Mucosa of stomach (tissue), 1 donor: ENCODE data around the gene SWSAP1.

Source experiments
- H3K27me3 ChIP-seq: one replicate; pipeline ENCODE4 v1.7.0; 2013; ENCODE audit warnings: mild to moderate bottlenecking, low read length; ENCODE audit not compliant: control insufficient read depth, insufficient read depth
- H3K36me3 ChIP-seq: one replicate; pipeline ENCODE4 v1.7.0; 2013; ENCODE audit warnings: low read length; ENCODE audit not compliant: control insufficient read depth, insufficient read depth
- H3K4me1 ChIP-seq: one replicate; pipeline ENCODE4 v1.7.0; 2013; ENCODE audit warnings: mild to moderate bottlenecking, low read length; ENCODE audit not compliant: control insufficient read depth, insufficient read depth
- H3K4me3 ChIP-seq: one replicate; pipeline ENCODE4 v1.7.0; 2013; ENCODE audit warnings: low read length
- H3K9ac ChIP-seq: one replicate; pipeline ENCODE4 v1.7.0; 2013; ENCODE audit warnings: mild to moderate bottlenecking, low read length, moderate library complexity
- H3K9me3 ChIP-seq: one replicate; pipeline ENCODE4 v1.7.0; 2013; ENCODE audit warnings: mild to moderate bottlenecking, low read length, moderate library complexity; ENCODE audit not compliant: control insufficient read depth
- donor health status: Pancreatic carcinoma.

Gene SWSAP1

GRCh38 chr19:11356676-11357550 is 17.6 kb upstream of the SWSAP1 start:
- H3K36me3 ChIP-seq = no peaks in the 10 kb centered on the region
- H3K27me3 ChIP-seq = no peaks in the 10 kb centered on the region
- H3K4me3 ChIP-seq = no peak overlapping the region
- no peak overlapping the region for H3K9ac ChIP-seq
- no peaks in the 10 kb centered on the region for H3K9me3 ChIP-seq
- peaks cover 12% of the 10 kb centered on the region for H3K4me1 ChIP-seq

GRCh38 chr19:11359421-11359820 is 15.0 kb upstream of the SWSAP1 start:
- no peaks in the 10 kb centered on the region for H3K27me3 ChIP-seq
- H3K4me1 ChIP-seq = peaks cover 13% of the 10 kb centered on the region
- no peak overlapping the region for H3K4me3 ChIP-seq
- H3K36me3 ChIP-seq = no peaks in the 10 kb centered on the region
- no peaks in the 10 kb centered on the region for H3K9me3 ChIP-seq
- H3K9ac ChIP-seq = no peak overlapping the region

GRCh38 chr19:11361037-11361770 is 13.3 kb upstream of the SWSAP1 start:
- Histone ChIP-seq H3K4me3 (no peak overlapping the region), H3K36me3 (no peaks in the 10 kb centered on the region), H3K27me3 (no peaks in the 10 kb centered on the region), H3K4me1 (peaks cover 7% of the 10 kb centered on the region), H3K9ac (no peak overlapping the region), H3K9me3 (no peaks in the 10 kb centered on the region)

- H3K36me3 ChIP-seq = no peaks in the 10 kb centered on the region
- no peak overlapping the region for H3K4me3 ChIP-seq
- H3K27me3 ChIP-seq = no peaks in the 10 kb centered on the region
Observed at GRCh38 chr19:11361771-11362731, 12.4 kb upstream of the SWSAP1 start.

GRCh38 chr19:11363881-11364280 is 10.6 kb upstream of the SWSAP1 start:
- Histone ChIP-seq H3K9me3 (no peaks in the 10 kb centered on the region), H3K4me1 (peaks cover 5% of the 10 kb centered on the region), H3K27me3 (no peaks in the 10 kb centered on the region), H3K9ac (no peak overlapping the region), H3K36me3 (no peaks in the 10 kb centered on the region), H3K4me3 (no peak overlapping the region)

More at GRCh38 chr19:11361771-11362731, 12.4 kb upstream of the SWSAP1 start:
- Histone ChIP-seq H3K4me1 (peaks cover 5% of the 10 kb centered on the region), H3K9me3 (no peaks in the 10 kb centered on the region), H3K9ac (no peak overlapping the region)

- Histone ChIP-seq H3K4me3 (no peak overlapping the region), H3K4me1 (peaks cover 5% of the 10 kb centered on the region), H3K9ac (no peak overlapping the region), H3K36me3 (no peaks in the 10 kb centered on the region), H3K27me3 (no peaks in the 10 kb centered on the region), H3K9me3 (no peaks in the 10 kb centered on the region)
Observed at GRCh38 chr19:11364296-11364904, 10.1 kb upstream of the SWSAP1 start.

GRCh38 chr19:11364935-11365334 is 9.5 kb upstream of the SWSAP1 start:
- H3K36me3 ChIP-seq = no peaks in the 10 kb centered on the region
- no peak overlapping the region for H3K9ac ChIP-seq
- H3K4me3 ChIP-seq = no peak overlapping the region
- H3K27me3 ChIP-seq = no peaks in the 10 kb centered on the region
- peaks cover 5% of the 10 kb centered on the region for H3K4me1 ChIP-seq
- no peaks in the 10 kb centered on the region for H3K9me3 ChIP-seq

- no peaks in the 10 kb centered on the region for H3K27me3 ChIP-seq
- no peak overlapping the region for H3K4me3 ChIP-seq
- H3K9ac ChIP-seq = no peak overlapping the region
- peaks cover 5% of the 10 kb centered on the region for H3K4me1 ChIP-seq
- H3K9me3 ChIP-seq = no peaks in the 10 kb centered on the region
- no peaks in the 10 kb centered on the region for H3K36me3 ChIP-seq
Observed at GRCh38 chr19:11365557-11366117, 8.8 kb upstream of the SWSAP1 start.

GRCh38 chr19:11367528-11367927 is 6.9 kb upstream of the SWSAP1 start:
- no peak overlapping the region for H3K9ac ChIP-seq
- H3K4me3 ChIP-seq = no peak overlapping the region
- no peaks in the 10 kb centered on the region for H3K4me1 ChIP-seq
- no peaks in the 10 kb centered on the region for H3K36me3 ChIP-seq
- H3K27me3 ChIP-seq = no peaks in the 10 kb centered on the region
- H3K9me3 ChIP-seq = no peaks in the 10 kb centered on the region

- H3K27me3 ChIP-seq = no peaks in the 10 kb centered on the region
- no peak overlapping the region for H3K9ac ChIP-seq
- H3K9me3 ChIP-seq = no peaks in the 10 kb centered on the region
- H3K4me1 ChIP-seq = peaks cover 11% of the 10 kb centered on the region
- H3K4me3 ChIP-seq = no peak overlapping the region
- no peaks in the 10 kb centered on the region for H3K36me3 ChIP-seq
Observed at GRCh38 chr19:11370744-11371143, 3.7 kb upstream of the SWSAP1 start.
